CD4-positive, alpha-beta T cell (primary cell): ENCODE measurements around the gene BNIP2. TPM values are rescaled to one million over a fixed set of nuclear protein-coding genes. Genes with fewer than 3 reads are reported as not detected.
A peak's percentile ranks its signal among the peaks of the same experiment; 100 is the strongest.

Experiments
- ATAC-seq: fragments of 200-7000 bp; cut with Tn5 transposase; one replicate; pipeline ENCODE4 v1.10.0; 2022; ENCODE audit warnings: mild to moderate bottlenecking; ENCODE audit not compliant: poor library complexity
- CTCF ChIA-PET: fragments of 350-600 bp; sonication (Branson Sonifier 250); formaldehyde crosslinking; loops from one replicate; lab custom pipeline; 2021; ENCODE audit warnings: antibody characterized with exemption, inconsistent platforms; lab: Charles Lee
- POLR2A ChIA-PET: fragments of 350-600 bp; sonication (Branson Sonifier 250); formaldehyde crosslinking; loops from one replicate; lab custom pipeline; 2021; ENCODE audit warnings: antibody characterized with exemption, inconsistent platforms; lab: Charles Lee
- DNase-seq, 14 experiments: peaks; one replicate each; pipeline ENCODE4 v3.0.0-alpha.2; 2013 to 2020; ENCODE audit warnings: mixed read lengths in 2 of 14
- H3K27ac ChIP-seq, 2 donors: one replicate each; pipeline versions ENCODE4 v1.5.1 to v1.7.0; 2013; ENCODE audit warnings: low read length in 2 of 2, low read depth in 1 of 2, mild to moderate bottlenecking in 1 of 2
- H3K27me3 ChIP-seq, 2 experiments: 1 replicate in 1 of 2; 2 replicates in 1 of 2; pipeline versions ENCODE4 v1.6.1 to v1.7.0; 2013; ENCODE audit warnings: low read length in 2 of 2, control low read depth in 1 of 2, mild to moderate bottlenecking in 1 of 2, moderate library complexity in 1 of 2; ENCODE audit not compliant: insufficient read depth in 2 of 2, control insufficient read depth in 1 of 2
- H3K36me3 ChIP-seq: one replicate; pipeline ENCODE4 v1.6.1; 2013; ENCODE audit warnings: low read length, control low read depth; ENCODE audit not compliant: insufficient read depth
- H3K4me1 ChIP-seq: one replicate; pipeline ENCODE4 v1.6.1; 2013; ENCODE audit warnings: low read length, control low read depth; ENCODE audit not compliant: insufficient read depth
- H3K4me3 ChIP-seq: one replicate; pipeline ENCODE4 v1.5.1; 2013; ENCODE audit warnings: mild to moderate bottlenecking, low read length, moderate library complexity
- H3K9me3 ChIP-seq, 2 experiments: 1 replicate in 1 of 2; 2 replicates in 1 of 2; pipeline versions ENCODE4 v1.6.1 to v1.7.0; 2013; ENCODE audit warnings: low read length in 2 of 2, mild to moderate bottlenecking in 2 of 2, control low read depth in 1 of 2, moderate library complexity in 1 of 2; ENCODE audit not compliant: control insufficient read depth in 1 of 2, insufficient read depth in 1 of 2
- H3K27ac Mint-ChIP-seq: one replicate; pipeline ENCODE4 v1.8.0; 2020; ENCODE audit warnings: mixed read lengths
- H3K27me3 Mint-ChIP-seq: one replicate; pipeline ENCODE4 v1.8.0; 2021; ENCODE audit warnings: mixed read lengths
- H3K36me3 Mint-ChIP-seq: one replicate; pipeline ENCODE4 v1.8.0; 2021; ENCODE audit warnings: low read depth, mixed read lengths
- H3K4me1 Mint-ChIP-seq: one replicate; pipeline ENCODE4 v1.8.0; 2021; ENCODE audit warnings: low read depth, mixed read lengths
- H3K4me3 Mint-ChIP-seq: one replicate; pipeline ENCODE4 v1.8.0; 2020; ENCODE audit warnings: mild to moderate bottlenecking, mixed read lengths
- H3K9me3 Mint-ChIP-seq: one replicate; pipeline ENCODE4 v1.8.0; 2020; ENCODE audit warnings: mixed read lengths
- CTCF ChIP-seq: fragments of 200-600 bp; IDR thresholded peaks from one replicate; pipeline ENCODE4 v1.8.0; 2022; ENCODE audit warnings: antibody characterized with exemption, mild to moderate bottlenecking
- intact Hi-C, 2 experiments: fragments of 100-400 bp; cut with DNase I in 1 of 2; cut with micrococcal nuclease in 1 of 2; formaldehyde crosslinking; loops; one replicate each; pipeline versions ENCODE4 v1.15.1 to v1.9.0; 2023 to 2025; cut with DNase I, micrococcal nuclease
- total RNA-seq, 174 experiments: library from RNA in 2 of 174; stranded (reverse) in 2 of 174; gene quantifications; one replicate each; pipeline ENCODE4 v1.2.3 and lab custom pipeline; 2021 to 2026

The BNIP2 gene
- total RNA-seq, 2 experiments from 2014 or later: 109 TPM

DNA sequence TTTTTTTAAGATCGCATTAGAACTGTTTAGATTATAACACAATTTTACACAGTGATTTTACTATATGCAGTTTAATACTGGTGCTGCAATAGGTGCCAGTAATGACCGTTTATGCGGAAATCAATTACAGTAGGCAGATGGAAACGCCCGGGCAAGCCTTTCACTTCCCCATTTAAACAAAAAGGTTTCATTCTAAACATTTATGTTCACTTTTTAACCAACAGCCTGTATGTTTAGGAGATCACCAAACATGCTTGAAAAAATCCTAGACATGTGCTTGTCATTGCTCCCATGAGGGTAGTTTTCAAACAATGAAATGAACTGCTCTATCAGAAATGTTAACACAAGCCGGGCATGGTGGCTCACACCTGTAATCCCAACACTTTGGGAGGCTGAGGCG lies 2.7 kb downstream of the BNIP2 start:
- no peak overlapping the region for H3K4me3 ChIP-seq
- ChIA-PET CTCF (interaction anchor here (1.5 kb wide), 1 partner anchor 27 kb away, joined by 3 read pairs; no protein-coding TSS in a partner anchor), POLR2A (interaction anchor here (4.2 kb wide), 1 partner anchor 30 kb away, joined by 68 read pairs; the partner anchor contains the start of gene GTF2A2)
- no peaks in the 10 kb centered on the region for H3K9me3 Mint-ChIP-seq
- peaks cover 63% of the 10 kb centered on the region for H3K36me3 Mint-ChIP-seq
- no peak for TF ChIP-seq CTCF
- peak overlapping the region; percentile 59 for H3K4me3 Mint-ChIP-seq
- peaks cover 33% of the 10 kb centered on the region for H3K4me1 ChIP-seq
- intact Hi-C loops: loop anchor here (5.0 to 10.0 kb wide), 5 partner anchors 288 to 1982 kb away; partner anchors contain the start of genes ANXA2 (in 1 of the 2), CCNB2 (in 1 of the 2), POLR2M (in 1 of the 2) and SLTM (in 1 of the 2)
- H3K9me3 ChIP-seq: no peaks in the 10 kb centered on the region
- no peak overlapping the region for H3K27ac ChIP-seq
- peaks cover 52% of the 10 kb centered on the region for H3K4me1 Mint-ChIP-seq
- H3K36me3 ChIP-seq: peaks cover 30% of the 10 kb centered on the region
- ATAC-seq (no peak), DNase-seq (peak in 3 of 14 experiments; percentile 13 to 31 (median 30))
- no peaks in the 10 kb centered on the region for H3K27me3 Mint-ChIP-seq
- peak overlapping the region; percentile 48 for H3K27ac Mint-ChIP-seq
- H3K27me3 ChIP-seq: no peaks in the 10 kb centered on the region

DNA sequence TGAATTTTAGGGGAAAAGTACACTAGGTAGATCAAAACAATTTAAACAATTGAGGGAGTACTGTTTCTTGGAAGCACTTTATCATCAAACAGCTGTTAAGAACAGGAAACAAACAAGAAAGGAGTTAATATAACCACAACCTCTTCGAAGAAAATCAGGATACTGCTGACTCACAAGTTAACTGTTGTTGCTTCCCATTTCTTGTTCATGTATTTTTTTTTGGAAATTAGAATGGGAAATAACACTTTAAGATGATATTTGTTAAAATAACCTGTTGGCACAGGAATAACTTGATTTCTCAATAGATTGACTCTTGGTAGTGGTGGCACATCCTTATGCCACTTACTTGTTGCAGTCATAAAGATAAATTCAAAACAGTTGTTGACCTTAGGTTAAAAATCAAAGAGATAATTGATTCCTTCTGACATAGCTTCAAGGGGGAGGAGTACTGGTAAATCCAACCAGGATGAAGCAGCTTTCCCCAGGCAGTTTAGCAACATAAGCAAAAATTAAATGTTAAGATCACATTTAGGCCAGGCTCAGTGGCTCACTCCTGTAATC lies 3.3 kb downstream of the BNIP2 start:
- Mint-ChIP-seq H3K27me3 (no peaks in the 10 kb centered on the region), H3K36me3 (peaks cover 67% of the 10 kb centered on the region), H3K9me3 (no peaks in the 10 kb centered on the region), H3K4me3 (peak overlapping the region; percentile 57), H3K27ac (peak overlapping the region; percentile 48), H3K4me1 (peaks cover 46% of the 10 kb centered on the region)
- ATAC-seq (no peak), DNase-seq (peak in 2 of 14 experiments; percentile 7 to 25)
- intact Hi-C loops: loop anchor here (5.0 to 10.0 kb wide), 5 partner anchors 289 to 1981 kb away; partner anchors contain the start of genes ANXA2 (in 1 of the 2), CCNB2 (in 1 of the 2), POLR2M (in 1 of the 2) and SLTM (in 1 of the 2)
- CTCF ChIA-PET: interaction anchor here (1.5 kb wide), 1 partner anchor 26 kb away, joined by 3 read pairs; no protein-coding TSS in a partner anchor
- H3K27ac ChIP-seq: no peak overlapping the region
- H3K27me3 ChIP-seq: no peaks in the 10 kb centered on the region
- TF ChIP-seq CTCF: no peak
- H3K4me3 ChIP-seq: no peak overlapping the region
- peaks cover 35% of the 10 kb centered on the region for H3K36me3 ChIP-seq
- H3K4me1 ChIP-seq: peaks cover 33% of the 10 kb centered on the region
- no peaks in the 10 kb centered on the region for H3K9me3 ChIP-seq
- POLR2A ChIA-PET: no interaction called here

DNA sequence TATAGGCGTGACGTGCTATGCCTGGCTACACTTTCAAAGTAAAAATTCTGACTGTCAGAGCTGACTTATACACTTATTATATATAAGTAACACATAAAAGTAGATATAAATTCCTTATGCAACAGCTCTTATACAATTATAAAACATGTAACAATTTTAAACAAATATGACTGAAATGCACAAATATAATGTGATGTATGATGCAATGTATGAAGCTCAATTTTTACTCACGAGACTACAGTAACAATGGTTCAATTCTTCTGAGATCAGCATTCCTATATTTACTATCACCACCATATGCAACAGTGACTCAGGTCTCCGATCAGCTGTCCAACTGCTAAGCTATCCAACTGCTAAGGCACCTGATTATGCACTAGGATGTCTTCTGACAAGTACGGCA lies 8.2 kb downstream of the BNIP2 start:
- no peak overlapping the region for H3K27ac Mint-ChIP-seq
- H3K9me3 Mint-ChIP-seq: no peaks in the 10 kb centered on the region
- ChIA-PET CTCF (interaction anchor here (1.0 to 1.2 kb wide), 2 partner anchors 10 to 646 kb away, joined by 3 to 6 read pairs; no protein-coding TSS in a partner anchor), POLR2A (interaction anchor here (0.6 kb wide), 1 partner anchor 10 kb away, joined by 3 read pairs; no protein-coding TSS in a partner anchor)
- H3K27me3 Mint-ChIP-seq: no peaks in the 10 kb centered on the region
- no peaks in the 10 kb centered on the region for H3K9me3 ChIP-seq
- peaks cover 87% of the 10 kb centered on the region for H3K36me3 Mint-ChIP-seq
- peaks cover 6% of the 10 kb centered on the region for H3K4me1 ChIP-seq
- H3K4me3 Mint-ChIP-seq: no peak overlapping the region
- H3K4me3 ChIP-seq: no peak overlapping the region
- no peak for TF ChIP-seq CTCF
- ATAC-seq: no peak
- H3K36me3 ChIP-seq: peaks cover 76% of the 10 kb centered on the region
- peaks cover 21% of the 10 kb centered on the region for H3K4me1 Mint-ChIP-seq
- intact Hi-C loops: loop anchor here (10.0 kb wide), 4 partner anchors 294 to 1976 kb away; partner anchors contain the start of genes ANXA2 (in 1 of the 2), CCNB2 (in 1 of the 2) and POLR2M (in 1 of the 2)
- H3K27ac ChIP-seq: no peak overlapping the region
- H3K27me3 ChIP-seq: no peaks in the 10 kb centered on the region
- DNase-seq: no peak
